ENCODE results near the gene UTP4.

The UTP4 gene

GRCh38 chr16:69132424-69133252, at the start of gene UTP4, which contains the start of gene CHTF8:
Gene UTP4 (plus strand): TSS chr16:69132649. CDS start chr16:69133460, 811 bp downstream.
Gene CHTF8 (minus strand): TSS chr16:69132588. CDS start chr16:69121458, 11,130 bp downstream.
- DNase-seq, result peak; percentile 78

GRCh38 chr16:69083306-69083941, 49.0 kb upstream of the UTP4 start:
- DNase-seq, result no peak

- DNase-seq, result no peak
Measured at GRCh38 chr16:69084289-69084688, 48.2 kb upstream of the UTP4 start.

- DNase-seq, result no peak
Measured at GRCh38 chr16:69085032-69085695, 47.3 kb upstream of the UTP4 start.

GRCh38 chr16:69087161-69087581, 45.3 kb upstream of the UTP4 start:
- no peak for DNase-seq

GRCh38 chr16:69088684-69089083, 43.8 kb upstream of the UTP4 start:
- DNase-seq, result no peak

- DNase-seq, result no peak
Measured at GRCh38 chr16:69089091-69089910, 43.1 kb upstream of the UTP4 start.

GRCh38 chr16:69093974-69094373, 38.5 kb upstream of the UTP4 start:
- DNase-seq, result no peak

GRCh38 chr16:69094501-69094900, 37.9 kb upstream of the UTP4 start:
- DNase-seq, result no peak

GRCh38 chr16:69095193-69095592, 37.3 kb upstream of the UTP4 start:
- no peak for DNase-seq

- no peak for DNase-seq
Measured at GRCh38 chr16:69100071-69100691, 32.3 kb upstream of the UTP4 start.

- DNase-seq, result no peak
Measured at GRCh38 chr16:69105501-69106361, 26.7 kb upstream of the UTP4 start, which contains the start of gene HAS3. Gene HAS3 (plus strand): TSS chr16:69105653. CDS start chr16:69109396, 3,743 bp downstream.

- no peak for DNase-seq
Measured at GRCh38 chr16:69106491-69107315, 25.7 kb upstream of the UTP4 start.

GRCh38 chr16:69107316-69107962, 25.0 kb upstream of the UTP4 start:
- no peak for DNase-seq

GRCh38 chr16:69108064-69108904, 24.2 kb upstream of the UTP4 start:
- no peak for DNase-seq

GRCh38 chr16:69108905-69109252, 23.6 kb upstream of the UTP4 start:
- no peak for DNase-seq

- DNase-seq, result no peak
Measured at GRCh38 chr16:69109486-69110270, 22.8 kb upstream of the UTP4 start.

- DNase-seq, result no peak
Measured at GRCh38 chr16:69110406-69110805, 22.0 kb upstream of the UTP4 start.

All from activated T-cell treated with anti-CD3 and anti-CD28 coated beads for 4 hours (primary cell).